ENCODE data around the gene CCNE1.
"Not testable (repeated sequence)": the region's sequence is repeated elsewhere in the genome, so short reads cannot be mapped to it uniquely, and the experiment has no call there.

CCNE1 gene

GRCh38 chr19:29787281-29787680 lies 24.5 kb upstream of the CCNE1 start:
- no peak for DNase-seq (ENCODE audit: low read depth in 2 of 2)

- no peak for DNase-seq (ENCODE audit: low read depth in 2 of 2)
Observed at GRCh38 chr19:29789007-29789406, 22.8 kb upstream of the CCNE1 start.

- DNase-seq (ENCODE audit: low read depth in 2 of 2), result no peak
Observed at GRCh38 chr19:29793116-29793727, 18.6 kb upstream of the CCNE1 start.

GRCh38 chr19:29794490-29794889 lies 17.3 kb upstream of the CCNE1 start:
- DNase-seq (ENCODE audit: low read depth in 2 of 2), result not testable (repeated sequence)

GRCh38 chr19:29795461-29796172 lies 16.2 kb upstream of the CCNE1 start:
- no peak for DNase-seq (ENCODE audit: low read depth in 2 of 2)

GRCh38 chr19:29796173-29796573 lies 15.6 kb upstream of the CCNE1 start:
- no peak for DNase-seq (ENCODE audit: low read depth in 2 of 2)

- no peak for DNase-seq (ENCODE audit: low read depth in 2 of 2)
Observed at GRCh38 chr19:29798774-29799497, 12.9 kb upstream of the CCNE1 start.

- DNase-seq (ENCODE audit: low read depth in 2 of 2), result no peak
Observed at GRCh38 chr19:29800100-29800825, 11.5 kb upstream of the CCNE1 start.

GRCh38 chr19:29803951-29804350 lies 7.8 kb upstream of the CCNE1 start:
- not testable (repeated sequence) for DNase-seq (ENCODE audit: low read depth in 2 of 2)

- DNase-seq (ENCODE audit: low read depth in 2 of 2), result no peak
Observed at GRCh38 chr19:29804493-29804892, 7.3 kb upstream of the CCNE1 start.

GRCh38 chr19:29805031-29805965 lies 6.5 kb upstream of the CCNE1 start:
- no peak for DNase-seq (ENCODE audit: low read depth in 2 of 2)

- DNase-seq (ENCODE audit: low read depth in 2 of 2), result no peak
Observed at GRCh38 chr19:29806098-29806866, 5.5 kb upstream of the CCNE1 start.

GRCh38 chr19:29807178-29807577 lies 4.6 kb upstream of the CCNE1 start:
- DNase-seq (ENCODE audit: low read depth in 2 of 2), result no peak

GRCh38 chr19:29807870-29808405 lies 3.9 kb upstream of the CCNE1 start:
- no peak for DNase-seq (ENCODE audit: low read depth in 2 of 2)

- no peak for DNase-seq (ENCODE audit: low read depth in 2 of 2)
Observed at GRCh38 chr19:29809795-29810503, 1.8 kb upstream of the CCNE1 start.

- DNase-seq (ENCODE audit: low read depth in 2 of 2), result no peak
Observed at GRCh38 chr19:29810504-29810871, 1.3 kb upstream of the CCNE1 start.

- DNase-seq (ENCODE audit: low read depth in 2 of 2), result no peak
Observed at GRCh38 chr19:29812080-29812880, 489 bp downstream of the CCNE1 start.

GRCh38 chr19:29812881-29813275 lies 1.1 kb downstream of the CCNE1 start:
- no peak for DNase-seq (ENCODE audit: low read depth in 2 of 2)

GRCh38 chr19:29813642-29814041 lies 1.9 kb downstream of the CCNE1 start:
- DNase-seq (ENCODE audit: low read depth in 2 of 2), result no peak

All from fibroblast of skin of left biceps (primary cell).